ENCODE measurements around the gene PRUNE2.

DNA sequence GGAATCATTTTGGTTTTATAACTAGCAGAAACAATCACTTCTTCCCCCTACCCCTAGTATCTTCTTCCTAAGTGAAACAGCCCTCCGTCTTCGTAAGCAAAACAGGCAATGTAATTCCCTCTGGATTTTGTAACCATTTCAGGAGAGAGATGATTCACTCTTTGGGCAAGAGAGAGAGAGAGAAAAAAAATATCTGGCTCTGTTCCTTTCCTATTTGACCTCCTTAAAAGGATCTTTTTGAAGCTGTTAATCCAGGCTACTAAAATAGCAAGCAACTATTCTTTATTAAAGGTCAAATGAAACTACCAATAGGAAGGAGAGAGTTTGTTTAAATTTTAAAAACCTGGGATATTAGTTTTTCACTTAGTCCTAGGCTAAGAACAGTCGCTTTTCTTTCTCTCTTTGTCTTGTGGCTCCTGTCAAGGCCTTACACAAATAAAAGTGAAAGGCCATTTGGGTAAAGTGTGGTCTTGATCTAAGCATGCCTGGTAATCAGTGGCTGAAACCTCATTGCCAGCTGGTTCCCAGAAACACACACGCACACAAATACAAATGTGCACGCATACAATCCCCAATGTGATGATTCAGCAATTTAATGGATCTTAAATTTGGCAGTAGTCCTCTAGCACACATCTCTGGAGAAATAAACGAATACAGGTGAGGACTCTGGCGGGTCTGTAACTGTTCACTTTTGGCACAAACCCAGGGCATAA, 70.2 kb downstream of the PRUNE2 start:
- TF ChIP-seq, protein P1, sequence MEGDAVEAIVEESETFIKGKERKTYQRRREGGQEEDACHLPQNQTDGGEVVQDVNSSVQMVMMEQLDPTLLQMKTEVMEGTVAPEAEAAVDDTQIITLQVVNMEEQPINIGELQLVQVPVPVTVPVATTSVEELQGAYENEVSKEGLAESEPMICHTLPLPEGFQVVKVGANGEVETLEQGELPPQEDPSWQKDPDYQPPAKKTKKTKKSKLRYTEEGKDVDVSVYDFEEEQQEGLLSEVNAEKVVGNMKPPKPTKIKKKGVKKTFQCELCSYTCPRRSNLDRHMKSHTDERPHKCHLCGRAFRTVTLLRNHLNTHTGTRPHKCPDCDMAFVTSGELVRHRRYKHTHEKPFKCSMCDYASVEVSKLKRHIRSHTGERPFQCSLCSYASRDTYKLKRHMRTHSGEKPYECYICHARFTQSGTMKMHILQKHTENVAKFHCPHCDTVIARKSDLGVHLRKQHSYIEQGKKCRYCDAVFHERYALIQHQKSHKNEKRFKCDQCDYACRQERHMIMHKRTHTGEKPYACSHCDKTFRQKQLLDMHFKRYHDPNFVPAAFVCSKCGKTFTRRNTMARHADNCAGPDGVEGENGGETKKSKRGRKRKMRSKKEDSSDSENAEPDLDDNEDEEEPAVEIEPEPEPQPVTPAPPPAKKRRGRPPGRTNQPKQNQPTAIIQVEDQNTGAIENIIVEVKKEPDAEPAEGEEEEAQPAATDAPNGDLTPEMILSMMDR (IDR thresholded peaks at IDR 0.05; ENCODE audit: low read depth, low read length, missing input control), result no peak
- TF ChIP-seq FOXA1 (IDR thresholded peaks at IDR 0.05) (no peak), HNF4G (IDR thresholded peaks at IDR 0.05) (no peak), GABPA (IDR thresholded peaks at IDR 0.05 in 1 of 2, conservative IDR thresholded peaks at IDR 0.05 in 1 of 2) (no peak), RXRA (IDR thresholded peaks at IDR 0.05) (no peak), SP1 (IDR thresholded peaks at IDR 0.05) (no peak), EGR1 (IDR thresholded peaks at IDR 0.05; ENCODE audit: low read depth in 2 of 2) (no peak), YY1 (IDR thresholded peaks at IDR 0.05) (no peak), RAD21 (IDR thresholded peaks at IDR 0.05) (no peak)
- TF ChIP-seq, protein P2, sequence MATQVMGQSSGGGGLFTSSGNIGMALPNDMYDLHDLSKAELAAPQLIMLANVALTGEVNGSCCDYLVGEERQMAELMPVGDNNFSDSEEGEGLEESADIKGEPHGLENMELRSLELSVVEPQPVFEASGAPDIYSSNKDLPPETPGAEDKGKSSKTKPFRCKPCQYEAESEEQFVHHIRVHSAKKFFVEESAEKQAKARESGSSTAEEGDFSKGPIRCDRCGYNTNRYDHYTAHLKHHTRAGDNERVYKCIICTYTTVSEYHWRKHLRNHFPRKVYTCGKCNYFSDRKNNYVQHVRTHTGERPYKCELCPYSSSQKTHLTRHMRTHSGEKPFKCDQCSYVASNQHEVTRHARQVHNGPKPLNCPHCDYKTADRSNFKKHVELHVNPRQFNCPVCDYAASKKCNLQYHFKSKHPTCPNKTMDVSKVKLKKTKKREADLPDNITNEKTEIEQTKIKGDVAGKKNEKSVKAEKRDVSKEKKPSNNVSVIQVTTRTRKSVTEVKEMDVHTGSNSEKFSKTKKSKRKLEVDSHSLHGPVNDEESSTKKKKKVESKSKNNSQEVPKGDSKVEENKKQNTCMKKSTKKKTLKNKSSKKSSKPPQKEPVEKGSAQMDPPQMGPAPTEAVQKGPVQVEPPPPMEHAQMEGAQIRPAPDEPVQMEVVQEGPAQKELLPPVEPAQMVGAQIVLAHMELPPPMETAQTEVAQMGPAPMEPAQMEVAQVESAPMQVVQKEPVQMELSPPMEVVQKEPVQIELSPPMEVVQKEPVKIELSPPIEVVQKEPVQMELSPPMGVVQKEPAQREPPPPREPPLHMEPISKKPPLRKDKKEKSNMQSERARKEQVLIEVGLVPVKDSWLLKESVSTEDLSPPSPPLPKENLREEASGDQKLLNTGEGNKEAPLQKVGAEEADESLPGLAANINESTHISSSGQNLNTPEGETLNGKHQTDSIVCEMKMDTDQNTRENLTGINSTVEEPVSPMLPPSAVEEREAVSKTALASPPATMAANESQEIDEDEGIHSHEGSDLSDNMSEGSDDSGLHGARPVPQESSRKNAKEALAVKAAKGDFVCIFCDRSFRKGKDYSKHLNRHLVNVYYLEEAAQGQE (IDR thresholded peaks at IDR 0.05), result no peak
- TF ChIP-seq, protein P3, sequence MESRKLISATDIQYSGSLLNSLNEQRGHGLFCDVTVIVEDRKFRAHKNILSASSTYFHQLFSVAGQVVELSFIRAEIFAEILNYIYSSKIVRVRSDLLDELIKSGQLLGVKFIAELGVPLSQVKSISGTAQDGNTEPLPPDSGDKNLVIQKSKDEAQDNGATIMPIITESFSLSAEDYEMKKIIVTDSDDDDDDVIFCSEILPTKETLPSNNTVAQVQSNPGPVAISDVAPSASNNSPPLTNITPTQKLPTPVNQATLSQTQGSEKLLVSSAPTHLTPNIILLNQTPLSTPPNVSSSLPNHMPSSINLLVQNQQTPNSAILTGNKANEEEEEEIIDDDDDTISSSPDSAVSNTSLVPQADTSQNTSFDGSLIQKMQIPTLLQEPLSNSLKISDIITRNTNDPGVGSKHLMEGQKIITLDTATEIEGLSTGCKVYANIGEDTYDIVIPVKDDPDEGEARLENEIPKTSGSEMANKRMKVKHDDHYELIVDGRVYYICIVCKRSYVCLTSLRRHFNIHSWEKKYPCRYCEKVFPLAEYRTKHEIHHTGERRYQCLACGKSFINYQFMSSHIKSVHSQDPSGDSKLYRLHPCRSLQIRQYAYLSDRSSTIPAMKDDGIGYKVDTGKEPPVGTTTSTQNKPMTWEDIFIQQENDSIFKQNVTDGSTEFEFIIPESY (IDR thresholded peaks at IDR 0.05), result no peak
- TF ChIP-seq, protein P4, sequence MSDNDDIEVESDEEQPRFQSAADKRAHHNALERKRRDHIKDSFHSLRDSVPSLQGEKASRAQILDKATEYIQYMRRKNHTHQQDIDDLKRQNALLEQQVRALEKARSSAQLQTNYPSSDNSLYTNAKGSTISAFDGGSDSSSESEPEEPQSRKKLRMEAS (IDR thresholded peaks at IDR 0.05), result no peak
- TF ChIP-seq, protein P5, sequence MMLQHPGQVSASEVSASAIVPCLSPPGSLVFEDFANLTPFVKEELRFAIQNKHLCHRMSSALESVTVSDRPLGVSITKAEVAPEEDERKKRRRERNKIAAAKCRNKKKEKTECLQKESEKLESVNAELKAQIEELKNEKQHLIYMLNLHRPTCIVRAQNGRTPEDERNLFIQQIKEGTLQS (IDR thresholded peaks at IDR 0.05), result no peak
